ENCODE measurements around the gene HPD.

DNA sequence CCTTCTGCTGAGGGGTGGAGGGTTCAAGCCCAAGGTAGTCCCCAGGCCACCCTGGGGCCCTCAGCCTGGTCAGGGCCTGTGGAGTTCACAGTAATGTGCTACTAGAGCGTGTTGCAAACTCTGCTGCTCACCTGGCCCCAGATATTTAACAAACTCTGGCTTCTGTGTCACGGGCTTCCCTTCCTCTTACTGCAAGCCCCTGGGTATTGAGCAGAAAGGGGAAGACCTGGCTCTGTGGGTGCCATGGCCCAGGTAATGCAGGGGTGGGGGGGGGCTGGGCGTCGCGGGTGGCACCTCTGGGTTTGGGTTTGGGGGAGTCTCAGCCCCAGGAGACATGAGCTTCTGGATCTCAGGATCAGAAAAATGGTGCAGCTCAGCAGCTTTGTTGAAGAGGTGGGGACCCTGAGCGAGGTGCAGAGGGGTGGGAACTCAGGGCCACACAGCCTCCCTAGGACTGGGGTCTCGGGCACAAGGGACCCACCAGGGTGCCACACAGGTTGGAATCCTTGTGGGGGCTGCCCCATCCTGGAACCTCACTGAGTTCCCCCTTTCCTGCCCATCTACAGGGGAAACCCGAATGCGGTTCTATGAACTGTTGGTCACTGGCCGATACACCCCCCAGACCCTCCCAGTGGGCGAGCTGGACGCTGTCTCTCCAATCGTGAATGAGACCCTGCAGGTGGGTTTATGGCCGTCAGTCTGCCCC is 50.9 kb downstream of the HPD start:
- TF ChIP-seq, protein P1, sequence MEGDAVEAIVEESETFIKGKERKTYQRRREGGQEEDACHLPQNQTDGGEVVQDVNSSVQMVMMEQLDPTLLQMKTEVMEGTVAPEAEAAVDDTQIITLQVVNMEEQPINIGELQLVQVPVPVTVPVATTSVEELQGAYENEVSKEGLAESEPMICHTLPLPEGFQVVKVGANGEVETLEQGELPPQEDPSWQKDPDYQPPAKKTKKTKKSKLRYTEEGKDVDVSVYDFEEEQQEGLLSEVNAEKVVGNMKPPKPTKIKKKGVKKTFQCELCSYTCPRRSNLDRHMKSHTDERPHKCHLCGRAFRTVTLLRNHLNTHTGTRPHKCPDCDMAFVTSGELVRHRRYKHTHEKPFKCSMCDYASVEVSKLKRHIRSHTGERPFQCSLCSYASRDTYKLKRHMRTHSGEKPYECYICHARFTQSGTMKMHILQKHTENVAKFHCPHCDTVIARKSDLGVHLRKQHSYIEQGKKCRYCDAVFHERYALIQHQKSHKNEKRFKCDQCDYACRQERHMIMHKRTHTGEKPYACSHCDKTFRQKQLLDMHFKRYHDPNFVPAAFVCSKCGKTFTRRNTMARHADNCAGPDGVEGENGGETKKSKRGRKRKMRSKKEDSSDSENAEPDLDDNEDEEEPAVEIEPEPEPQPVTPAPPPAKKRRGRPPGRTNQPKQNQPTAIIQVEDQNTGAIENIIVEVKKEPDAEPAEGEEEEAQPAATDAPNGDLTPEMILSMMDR (IDR thresholded peaks at IDR 0.05) = no peak
- TF ChIP-seq POLR2AphosphoS5 (IDR thresholded peaks at IDR 0.05) = no peak
